Ovary (tissue), 9 donors: ENCODE measurements around the gene TPRG1. TPM values are rescaled to one million over a fixed set of nuclear protein-coding genes. Genes with fewer than 3 reads are reported as not detected.

ENCODE experiments used
- DNase-seq, 5 donors: peaks; one replicate each; pipeline ENCODE4 v3.0.0-alpha.2; 2019 to 2020
- H3K27ac ChIP-seq, 2 donors: fragments of 200-600 bp; one replicate each; pipeline versions ENCODE4 v1.5.1 to v1.8.0; 2019 to 2022
- H3K27me3 ChIP-seq: fragments of 200-600 bp; one replicate; pipeline ENCODE4 v1.8.0; 2022
- H3K36me3 ChIP-seq: fragments of 200-600 bp; sonication (generic); one replicate; pipeline ENCODE4 v1.5.1; 2019
- H3K4me1 ChIP-seq: one replicate; pipeline ENCODE4 v1.8.1; 2013; ENCODE audit warnings: mild to moderate bottlenecking, moderate library complexity; ENCODE audit not compliant: insufficient read depth
- H3K4me3 ChIP-seq: fragments of 200-600 bp; sonication (generic); one replicate; pipeline ENCODE4 v1.5.1; 2017
- H3K9me3 ChIP-seq, 2 donors: fragments of 200-600 bp in 1 of 2; sonication (generic) in 1 of 2; one replicate each; pipeline versions ENCODE4 v1.5.1 to v1.8.1; 2013 to 2019; ENCODE audit warnings: mild to moderate bottlenecking in 1 of 2, moderate library complexity in 1 of 2
- CTCF ChIP-seq, 3 donors: fragments of 450-650 bp in 2 of 3; fragments of 200-600 bp in 1 of 3; IDR thresholded peaks; one replicate each; pipeline versions ENCODE4 v1.5.1 to v1.8.0; 2016 to 2022; ENCODE audit warnings: antibody characterized with exemption in 3 of 3, mild to moderate bottlenecking in 1 of 3
- EP300 ChIP-seq: sonication (generic); formaldehyde crosslinking; IDR thresholded peaks from one replicate; pipeline ENCODE4 v1.6.1; 2017; ENCODE audit warnings: antibody characterized with exemption
- POLR2A ChIP-seq: fragments of 450-650 bp; IDR thresholded peaks from one replicate; pipeline ENCODE4 v1.6.1; 2017; ENCODE audit warnings: antibody characterized with exemption, mild to moderate bottlenecking, moderate library complexity
- WGBS, 3 donors: extraction: QIAGEN DNeasy Blood & Tissue Kit in 1 of 3; methylation state at CpG; one replicate each; pipeline versions ENCODE4 v1.1.5 to v1.1.7; 2013 to 2017; 5-methylcytosine and 5-hydroxymethylcytosine counted together
- intact Hi-C, 4 donors: fragments of 100-400 bp; cut with DNase I; formaldehyde crosslinking; loops; one replicate each; pipeline versions ENCODE4 v1.11.0 to v1.15.1; 2022 to 2023
- polyA plus RNA-seq, 2 donors: library from polyadenylated mRNA; stranded (reverse); fragments of 200-250 nt in 1 of 2; fragments of 350-450 nt in 1 of 2; fragmentation: Illumina TruSeq in 1 of 2; extraction: RNeasy Lipid Tissue Mini Kit (QIAGEN cat#74804) in 1 of 2; gene quantifications; one replicate each; pipeline ENCODE4 v1.2.3, GENCODE V29; 2013 to 2014
- total RNA-seq, 7 donors: library from RNA; depleted of rRNA in 2 of 7; stranded (reverse); fragments of >200 nt in 2 of 7; fragmentation: NEBNext Ultra II Directional in 3 of 7; extraction: Animal tissue kit (Norgen Biotek cat#: 25700) in 3 of 7; gene quantifications; one replicate each; pipeline versions ENCODE4 v1.1.0 to v1.2.4, GENCODE V29; 2016 to 2023
- donor health status: DM: no; HTN: no; CAD: no; lungs with moderate emphysema.
- donor health status: DM: no; HTN: no; CAD: no.
- donor health status: Bipolar disorder and iron deficiency.
- donor health status: DM: yes; HTN: yes; CAD: no.
- donor health status: DM: no; HTN: no; CAD: no.
- donor health status: DM: yes; HTN: yes; CAD: no.

TPRG1 gene
- total and polyA plus RNA-seq, 9 donors, result 1.9 to 20.2 (median 7.5) TPM

GRCh38 chr3:189334064-189334920 is 162.5 kb downstream of the TPRG1 start:
- no peaks in the 10 kb centered on the region for H3K4me1 ChIP-seq
- no peak overlapping the region for H3K27ac ChIP-seq
- no peaks in the 10 kb centered on the region for H3K9me3 ChIP-seq
- H3K4me3 ChIP-seq, result no peak overlapping the region
- no peak for DNase-seq
- intact Hi-C loops, result no loop called here
- H3K36me3 ChIP-seq, result no peaks in the 10 kb centered on the region
- 88 to 92% (median 90%) methylated on average over 3 of the region's 3 CpGs for WGBS, 3 donors
- TF ChIP-seq CTCF (IDR thresholded peaks at IDR 0.05) (no peak), EP300 (no peak), POLR2A (no peak)
- no peaks in the 10 kb centered on the region for H3K27me3 ChIP-seq

GRCh38 chr3:189337673-189338091 is 165.9 kb downstream of the TPRG1 start:
- intact Hi-C loops, result no loop called here

DNA sequence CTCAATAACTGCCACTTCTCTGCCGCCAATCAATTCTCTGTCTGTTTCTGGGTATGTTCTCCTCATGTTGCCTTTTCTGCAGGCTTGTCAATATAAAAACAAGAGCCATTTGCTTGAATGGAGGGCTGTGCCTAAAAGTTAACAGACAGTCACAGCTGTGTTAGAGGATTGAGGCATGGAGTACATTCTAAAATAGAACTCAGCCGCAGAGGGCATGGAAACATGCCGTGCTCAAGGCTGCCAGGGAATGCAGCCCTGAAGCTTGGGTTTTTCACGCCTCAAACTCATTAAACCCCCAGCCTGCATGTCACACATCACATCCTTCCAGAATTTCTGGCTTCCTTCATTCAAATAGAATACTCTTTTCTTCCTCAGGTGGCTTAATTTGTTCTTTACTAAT is 166.6 kb downstream of the TPRG1 start:
- no peak for TF ChIP-seq CTCF (IDR thresholded peaks at IDR 0.05)
- TF ChIP-seq EP300, result no peak
- no peak for TF ChIP-seq POLR2A
- Histone ChIP-seq H3K9me3 (no peaks in the 10 kb centered on the region), H3K36me3 (no peaks in the 10 kb centered on the region), H3K4me3 (no peak overlapping the region), H3K4me1 (no peaks in the 10 kb centered on the region), H3K27me3 (no peaks in the 10 kb centered on the region), H3K27ac (no peak overlapping the region)
- intact Hi-C loops, result no loop called here
- DNase-seq, result no peak
- WGBS, 3 donors, result 86 to 93% (median 88%) methylated on average over 4 of the region's 4 CpGs

More at GRCh38 chr3:189337673-189338091, 165.9 kb downstream of the TPRG1 start:
- TF ChIP-seq EP300, result no peak
- no peak for TF ChIP-seq CTCF (IDR thresholded peaks at IDR 0.05)
- no peak for TF ChIP-seq POLR2A
- Histone ChIP-seq H3K27me3 (no peaks in the 10 kb centered on the region), H3K36me3 (no peaks in the 10 kb centered on the region), H3K4me3 (no peak overlapping the region), H3K9me3 (no peaks in the 10 kb centered on the region), H3K4me1 (no peaks in the 10 kb centered on the region), H3K27ac (no peak overlapping the region)
- DNase-seq, result no peak

- no peak overlapping the region for H3K4me3 ChIP-seq
- DNase-seq, result no peak
- intact Hi-C loops, result no loop called here
- no peaks in the 10 kb centered on the region for H3K27me3 ChIP-seq
- no peaks in the 10 kb centered on the region for H3K9me3 ChIP-seq
- WGBS, 3 donors, result 91 to 95% (median 93%) methylated on average over 5 of the region's 5 CpGs
- no peak overlapping the region for H3K27ac ChIP-seq
- no peaks in the 10 kb centered on the region for H3K4me1 ChIP-seq
- TF ChIP-seq POLR2A (no peak), EP300 (no peak), CTCF (IDR thresholded peaks at IDR 0.05) (no peak)
- H3K36me3 ChIP-seq, result no peaks in the 10 kb centered on the region
Observed at GRCh38 chr3:189339996-189340395, 168.2 kb downstream of the TPRG1 start.
